ENCODE measurements around the gene MPZL3. TPM values are rescaled to one million over a fixed set of nuclear protein-coding genes. Genes with fewer than 3 reads are reported as not detected.

The MPZL3 gene, protein sequence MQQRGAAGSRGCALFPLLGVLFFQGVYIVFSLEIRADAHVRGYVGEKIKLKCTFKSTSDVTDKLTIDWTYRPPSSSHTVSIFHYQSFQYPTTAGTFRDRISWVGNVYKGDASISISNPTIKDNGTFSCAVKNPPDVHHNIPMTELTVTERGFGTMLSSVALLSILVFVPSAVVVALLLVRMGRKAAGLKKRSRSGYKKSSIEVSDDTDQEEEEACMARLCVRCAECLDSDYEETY
- total RNA-seq = 10 to 100 TPM; 24.5 to 29.8 TPM

DNA sequence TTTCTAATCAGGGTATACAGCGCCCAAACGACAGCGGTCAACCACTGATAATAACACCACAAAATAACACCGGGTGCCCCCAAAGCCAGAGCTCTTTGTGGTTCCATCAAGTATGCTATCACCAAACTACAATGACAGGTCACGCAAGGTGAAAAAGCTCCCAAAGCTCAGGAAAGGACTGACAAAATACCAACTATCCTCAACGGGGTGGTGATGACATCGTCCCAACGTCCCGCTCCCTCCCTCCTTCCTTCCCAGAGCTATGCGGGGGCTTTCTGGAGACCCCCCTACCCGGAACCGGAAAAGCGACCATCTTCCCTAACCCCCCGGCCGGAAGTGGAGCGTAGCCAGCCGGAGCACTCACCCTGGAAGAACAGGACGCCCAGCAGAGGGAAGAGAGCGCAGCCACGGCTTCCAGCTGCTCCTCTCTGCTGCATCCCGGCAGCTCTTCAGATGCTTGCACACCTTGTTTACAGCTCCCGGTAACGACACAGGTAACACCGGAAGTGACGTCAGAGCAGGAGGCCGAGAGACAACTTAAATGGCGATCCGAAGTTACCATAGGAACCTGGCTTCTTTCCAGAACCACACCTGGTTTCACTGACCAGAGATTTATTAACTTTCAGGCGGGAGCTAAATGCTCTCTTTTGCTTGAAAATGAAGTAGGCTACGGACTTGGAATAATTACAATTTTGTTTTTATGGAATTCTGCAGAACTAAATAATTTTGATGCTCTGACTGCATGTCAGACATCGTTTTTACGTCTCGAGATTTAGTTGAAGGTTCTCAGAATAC, at the start of gene MPZL3:
TSS of gene MPZL3 (minus strand) at position 508 of the 795 bp plus-strand sequence. CDS start at position 437, 71 bp downstream.
- ATAC-seq (ENCODE audit: low read depth) (peak; percentile 71), DNase-seq (peak; percentile 83)
- Mint-ChIP-seq H3K4me1 (peaks cover 30% of the 10 kb centered on the region), H3K4me3 (peak within 1 kb of the TSS; percentile 95), H3K9me3 (no peaks in the 10 kb centered on the region), H3K36me3 (peaks cover 12% of the 10 kb centered on the region), H3K27ac (peak within 1 kb of the TSS; percentile 98), H3K27me3 (no peaks in the 10 kb centered on the region)
- POLR2A ChIA-PET = interaction anchor here (0.9 to 3.1 kb wide), 22 partner anchors 10 to 184 kb away, joined by 3 to 39 read pairs (median 5); partner anchors contain the start of genes CD3D, CD3E, CD3G and JAML

DNA sequence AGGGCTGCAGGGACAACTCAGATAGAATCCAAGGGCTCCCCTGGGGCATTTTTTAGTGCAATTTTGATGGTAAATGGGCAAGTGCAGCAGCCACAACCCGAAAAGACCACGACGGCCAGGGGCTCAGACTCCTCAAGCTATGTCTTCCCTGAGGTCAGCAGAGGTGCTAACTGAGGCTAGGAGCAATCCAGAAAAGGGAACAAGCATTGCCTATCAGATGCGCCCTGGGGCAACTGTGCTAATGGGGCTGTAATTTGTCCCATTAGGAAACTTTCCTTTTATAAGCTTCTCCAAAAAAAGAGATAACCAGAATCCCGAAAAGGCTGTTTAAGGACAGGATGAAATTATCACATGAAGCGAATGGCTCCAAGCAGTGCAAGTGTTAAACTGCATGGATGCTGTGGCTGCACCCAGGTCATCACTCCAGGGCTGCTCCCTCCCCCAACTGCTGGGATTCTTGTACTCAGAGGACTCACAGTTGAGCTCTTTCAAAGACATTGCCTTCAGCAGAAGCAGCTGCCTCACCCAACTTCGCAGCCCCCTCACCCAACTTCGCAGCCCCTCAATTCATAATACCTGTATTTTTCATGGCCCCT, 49.5 kb upstream of the MPZL3 start:
- Mint-ChIP-seq H3K27ac (no peak overlapping the region), H3K27me3 (no peaks in the 10 kb centered on the region), H3K4me1 (peaks cover 31% of the 10 kb centered on the region), H3K4me3 (no peak overlapping the region), H3K9me3 (no peaks in the 10 kb centered on the region), H3K36me3 (peaks cover 16% of the 10 kb centered on the region)
- DNase-seq = no peak
- POLR2A ChIA-PET = interaction anchor here (0.5 to 1.5 kb wide), 2 partner anchors 17 to 801 kb away, joined by 4 read pairs; no protein-coding TSS in a partner anchor
- no peak for ATAC-seq (ENCODE audit: low read depth)

DNA sequence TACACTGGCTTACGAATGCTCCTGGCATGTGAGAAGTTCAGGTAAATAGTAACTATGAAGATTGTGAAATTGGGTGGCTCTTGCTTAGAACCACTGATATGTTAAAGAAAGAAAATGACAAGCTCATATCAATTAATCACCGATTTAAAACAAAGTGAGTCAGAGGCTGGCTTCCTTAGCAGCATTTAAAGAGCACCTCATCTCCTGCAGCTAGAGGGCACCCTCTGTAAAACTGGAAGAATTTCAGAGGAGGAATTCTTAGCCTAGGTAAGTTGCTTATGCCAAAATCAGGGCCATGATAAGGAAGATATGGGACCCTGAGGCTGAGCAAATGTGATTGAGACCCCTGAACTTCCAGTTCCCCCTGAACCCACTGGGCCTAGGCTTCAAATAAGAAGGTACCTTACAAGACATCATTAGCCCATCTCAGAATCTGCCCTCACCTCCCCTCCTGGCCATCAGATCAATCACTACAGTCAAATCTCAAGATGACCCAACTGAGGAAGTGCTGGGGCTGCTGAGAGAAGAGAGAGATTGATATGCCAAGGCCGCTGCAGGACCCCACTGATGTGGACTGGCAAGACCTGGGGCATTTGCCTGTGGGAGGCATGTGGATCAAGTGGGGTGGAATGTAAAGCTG, 43.8 kb upstream of the MPZL3 start:
- Mint-ChIP-seq H3K9me3 (no peaks in the 10 kb centered on the region), H3K4me3 (no peak overlapping the region), H3K36me3 (no peaks in the 10 kb centered on the region), H3K27me3 (peaks cover 2% of the 10 kb centered on the region), H3K27ac (peak overlapping the region; percentile 62), H3K4me1 (peaks cover 21% of the 10 kb centered on the region)
- ATAC-seq (ENCODE audit: low read depth) (peak; percentile 69), DNase-seq (no peak)
- POLR2A ChIA-PET = interaction anchor here (0.6 to 1.8 kb wide), 6 partner anchors 9 to 111 kb away, joined by 3 to 16 read pairs (median 4); partner anchors contain the start of genes CD3D, CD3E, JAML and UBE4A

DNA sequence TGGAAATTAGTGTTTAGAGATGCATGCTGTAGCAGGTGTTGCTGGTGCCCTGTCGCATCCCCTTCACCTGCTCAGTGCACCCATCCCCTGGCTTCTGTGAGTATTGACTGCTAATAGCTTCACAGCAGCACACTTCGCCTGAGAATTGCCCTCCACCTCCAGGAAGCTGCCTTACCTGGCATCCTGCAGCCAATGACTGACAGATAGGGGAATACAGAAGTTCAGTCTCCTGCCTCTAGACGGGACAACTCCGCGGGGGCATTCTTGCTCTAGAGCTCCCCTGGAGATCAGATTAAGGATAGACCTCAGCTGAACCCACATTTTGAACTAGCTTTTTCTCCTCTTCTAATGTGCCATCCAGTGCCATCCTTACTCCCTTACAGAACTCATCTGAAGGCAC, 43.0 kb upstream of the MPZL3 start:
- POLR2A ChIA-PET = interaction anchor here (0.6 to 1.8 kb wide), 6 partner anchors 10 to 110 kb away, joined by 3 to 16 read pairs (median 4); partner anchors contain the start of genes CD3D, CD3E, JAML and UBE4A
- Mint-ChIP-seq H3K9me3 (no peaks in the 10 kb centered on the region), H3K36me3 (no peaks in the 10 kb centered on the region), H3K27me3 (peaks cover 2% of the 10 kb centered on the region), H3K4me1 (peaks cover 21% of the 10 kb centered on the region), H3K4me3 (no peak overlapping the region), H3K27ac (no peak overlapping the region)
- ATAC-seq (ENCODE audit: low read depth) = no peak
- no peak for DNase-seq

DNA sequence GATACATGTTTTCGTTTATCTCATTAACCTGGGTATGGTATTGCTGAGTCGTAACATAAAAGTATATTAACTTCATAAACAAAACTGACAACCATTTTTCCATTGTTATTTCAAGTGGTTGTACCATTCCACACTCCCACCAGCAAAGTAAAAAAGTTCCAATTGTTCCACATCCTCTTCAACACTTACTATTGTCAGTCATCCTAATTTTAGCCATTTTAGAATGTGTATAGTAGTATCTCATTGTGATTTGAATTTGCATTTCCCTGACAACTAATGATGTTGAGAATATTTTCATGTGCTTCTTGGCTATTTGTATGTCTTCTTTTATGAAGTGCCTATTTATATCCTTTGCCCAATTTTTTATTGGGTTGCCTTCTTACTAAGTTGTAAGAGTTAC, 41.9 kb upstream of the MPZL3 start:
- Mint-ChIP-seq H3K9me3 (peaks cover 2% of the 10 kb centered on the region), H3K27me3 (peaks cover 2% of the 10 kb centered on the region), H3K27ac (no peak overlapping the region), H3K4me1 (peaks cover 20% of the 10 kb centered on the region), H3K4me3 (no peak overlapping the region), H3K36me3 (peaks cover 5% of the 10 kb centered on the region)
- POLR2A ChIA-PET = no interaction called here
- DNase-seq (no peak), ATAC-seq (ENCODE audit: low read depth) (no peak)

DNA sequence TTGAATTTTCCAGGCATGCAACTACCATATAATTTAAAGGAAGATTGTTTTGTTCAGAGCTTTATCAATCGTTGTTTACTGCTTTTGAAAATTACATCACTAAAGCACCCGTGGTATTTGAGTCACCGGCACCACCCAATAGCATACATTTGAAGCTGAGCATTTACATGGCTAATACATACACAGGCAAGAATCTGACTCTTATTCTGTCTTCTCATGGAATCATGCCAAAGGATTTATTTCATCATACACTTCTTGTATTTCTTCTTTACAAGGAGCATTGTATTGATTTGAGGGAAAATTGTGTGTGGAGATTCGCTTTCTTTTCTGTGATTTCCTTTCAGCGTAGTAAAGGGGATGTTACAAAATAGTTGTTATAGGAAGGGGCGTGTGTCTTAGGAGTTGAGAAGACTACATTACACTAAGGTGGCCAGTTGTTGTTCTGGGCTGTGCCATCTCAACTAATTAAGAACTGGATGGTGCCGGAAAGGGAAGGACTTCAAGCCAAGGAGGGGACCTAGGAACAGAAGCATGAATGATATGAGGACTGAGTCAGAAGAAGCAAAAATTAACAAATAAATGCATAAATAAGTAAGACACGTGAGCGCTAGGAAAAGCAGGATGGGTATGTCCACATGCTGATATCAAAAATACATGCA, 39.4 kb upstream of the MPZL3 start:
- no peak overlapping the region for H3K4me3 Mint-ChIP-seq

DNA sequence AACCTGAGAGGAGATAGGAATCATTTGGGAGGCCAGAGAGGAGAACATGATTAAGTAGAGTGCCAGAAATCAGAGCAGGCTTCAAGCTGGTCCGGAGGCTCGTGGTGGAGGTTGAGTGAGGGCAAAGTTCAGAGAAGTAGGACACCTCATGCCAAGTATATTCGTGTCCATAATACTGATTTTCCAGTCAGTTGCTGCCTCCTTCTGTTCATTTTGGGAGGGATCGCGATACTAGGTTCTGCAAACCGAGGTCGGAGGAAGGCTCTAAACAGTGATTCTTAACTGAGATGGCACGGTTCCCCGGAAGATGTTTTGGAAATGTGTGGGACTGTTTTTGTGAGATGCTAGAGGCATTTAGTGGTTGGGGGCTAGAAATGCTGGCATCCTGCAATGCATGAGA, 38.8 kb upstream of the MPZL3 start:
- no peak overlapping the region for H3K4me3 Mint-ChIP-seq
- H3K36me3 Mint-ChIP-seq = peaks cover 6% of the 10 kb centered on the region
- H3K4me1 Mint-ChIP-seq = peaks cover 16% of the 10 kb centered on the region
- DNase-seq (no peak), ATAC-seq (ENCODE audit: low read depth) (peak; percentile 79)
- peaks cover 2% of the 10 kb centered on the region for H3K27me3 Mint-ChIP-seq
- peaks cover 2% of the 10 kb centered on the region for H3K9me3 Mint-ChIP-seq
- POLR2A ChIA-PET = interaction anchor here (0.9 to 2.0 kb wide), 2 partner anchors 83 to 89 kb away, joined by 3 to 11 read pairs; no protein-coding TSS in a partner anchor
- H3K27ac Mint-ChIP-seq = peak overlapping the region; percentile 7

More for the DNA sequence above, 39.4 kb upstream of the MPZL3 start:
- DNase-seq = no peak
- peaks cover 20% of the 10 kb centered on the region for H3K4me1 Mint-ChIP-seq
- ATAC-seq (ENCODE audit: low read depth) = no peak
- POLR2A ChIA-PET = interaction anchor here (0.7 to 2.0 kb wide), 3 partner anchors 82 to 93 kb away, joined by 3 to 11 read pairs (median 3); no protein-coding TSS in a partner anchor
- peaks cover 5% of the 10 kb centered on the region for H3K36me3 Mint-ChIP-seq
- no peak overlapping the region for H3K27ac Mint-ChIP-seq
- H3K9me3 Mint-ChIP-seq = peaks cover 2% of the 10 kb centered on the region
- peaks cover 2% of the 10 kb centered on the region for H3K27me3 Mint-ChIP-seq

DNA sequence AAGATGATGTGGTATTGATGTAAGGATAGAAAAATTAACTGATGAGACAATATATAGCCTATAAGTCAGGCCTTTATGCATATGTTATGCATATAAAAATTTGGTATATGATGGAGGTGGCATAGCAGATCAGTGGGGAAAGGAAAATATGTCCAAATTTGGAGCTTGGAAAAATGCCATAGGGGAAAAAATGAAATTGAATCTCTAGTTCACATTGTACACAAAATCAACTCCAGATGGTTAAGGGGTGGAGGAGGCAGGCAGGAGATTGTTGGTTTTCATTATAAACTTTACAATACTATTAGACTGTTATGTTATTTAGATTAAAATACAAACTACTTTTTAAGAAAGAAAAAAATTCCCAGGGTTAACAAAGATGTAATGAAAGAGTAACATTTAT, 37.2 kb upstream of the MPZL3 start:
- no peak for ATAC-seq (ENCODE audit: low read depth)
- Mint-ChIP-seq H3K36me3 (peaks cover 7% of the 10 kb centered on the region), H3K4me1 (peaks cover 14% of the 10 kb centered on the region), H3K4me3 (no peak overlapping the region), H3K27ac (no peak overlapping the region), H3K27me3 (no peaks in the 10 kb centered on the region), H3K9me3 (peaks cover 2% of the 10 kb centered on the region)
- POLR2A ChIA-PET = interaction anchor here (0.6 kb wide), 1 partner anchor 55 kb away, joined by 3 read pairs; the partner anchor contains the start of gene CD3G
- no peak for DNase-seq

DNA sequence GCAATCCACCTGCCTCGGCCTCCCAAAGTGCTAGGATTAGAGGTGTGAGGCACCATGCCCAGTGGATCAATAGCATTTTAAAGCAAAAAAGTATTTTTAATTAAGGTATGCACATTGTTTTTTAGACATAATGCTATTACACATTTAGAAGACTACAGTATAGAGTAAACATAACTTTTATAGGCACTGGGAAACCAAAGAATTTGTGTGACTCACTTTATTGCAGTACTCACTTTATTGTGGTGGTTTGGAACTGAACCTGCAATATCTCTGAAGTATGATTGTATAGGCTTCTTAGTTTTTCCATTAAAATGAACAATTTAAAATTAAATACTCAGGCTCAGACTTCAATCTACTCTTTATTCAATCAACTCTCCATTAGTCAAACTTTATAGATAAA, 34.8 kb upstream of the MPZL3 start:
- Mint-ChIP-seq H3K9me3 (peaks cover 2% of the 10 kb centered on the region), H3K27me3 (no peaks in the 10 kb centered on the region), H3K36me3 (peaks cover 7% of the 10 kb centered on the region), H3K27ac (no peak overlapping the region), H3K4me1 (peaks cover 34% of the 10 kb centered on the region), H3K4me3 (no peak overlapping the region)
- DNase-seq (no peak), ATAC-seq (ENCODE audit: low read depth) (no peak)
- POLR2A ChIA-PET = no interaction called here

DNA sequence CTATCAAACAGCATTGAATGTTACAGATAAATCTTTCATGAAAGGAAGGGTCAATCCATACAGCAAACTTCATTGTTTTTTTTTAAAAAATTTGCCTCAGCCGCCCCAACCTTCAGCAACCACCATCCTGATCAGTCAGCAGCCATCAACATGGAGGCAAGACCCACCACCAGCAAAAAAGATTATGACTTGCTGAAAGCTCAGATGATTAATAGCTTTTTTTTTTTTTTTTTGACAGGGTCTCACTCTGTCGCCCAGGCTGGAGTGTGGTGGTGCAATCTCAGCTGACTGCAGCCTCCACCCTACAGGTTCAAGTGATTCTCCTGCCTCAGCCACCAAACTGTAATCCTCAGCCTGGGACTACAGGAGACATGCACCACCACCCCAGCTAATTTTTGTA, 34.4 kb upstream of the MPZL3 start:
- H3K27ac Mint-ChIP-seq = no peak overlapping the region
- DNase-seq = no peak
- no peaks in the 10 kb centered on the region for H3K27me3 Mint-ChIP-seq
- POLR2A ChIA-PET = no interaction called here
- peaks cover 33% of the 10 kb centered on the region for H3K4me1 Mint-ChIP-seq
- peaks cover 7% of the 10 kb centered on the region for H3K36me3 Mint-ChIP-seq
- no peak overlapping the region for H3K4me3 Mint-ChIP-seq
- no peak for ATAC-seq (ENCODE audit: low read depth)
- peaks cover 2% of the 10 kb centered on the region for H3K9me3 Mint-ChIP-seq

DNA sequence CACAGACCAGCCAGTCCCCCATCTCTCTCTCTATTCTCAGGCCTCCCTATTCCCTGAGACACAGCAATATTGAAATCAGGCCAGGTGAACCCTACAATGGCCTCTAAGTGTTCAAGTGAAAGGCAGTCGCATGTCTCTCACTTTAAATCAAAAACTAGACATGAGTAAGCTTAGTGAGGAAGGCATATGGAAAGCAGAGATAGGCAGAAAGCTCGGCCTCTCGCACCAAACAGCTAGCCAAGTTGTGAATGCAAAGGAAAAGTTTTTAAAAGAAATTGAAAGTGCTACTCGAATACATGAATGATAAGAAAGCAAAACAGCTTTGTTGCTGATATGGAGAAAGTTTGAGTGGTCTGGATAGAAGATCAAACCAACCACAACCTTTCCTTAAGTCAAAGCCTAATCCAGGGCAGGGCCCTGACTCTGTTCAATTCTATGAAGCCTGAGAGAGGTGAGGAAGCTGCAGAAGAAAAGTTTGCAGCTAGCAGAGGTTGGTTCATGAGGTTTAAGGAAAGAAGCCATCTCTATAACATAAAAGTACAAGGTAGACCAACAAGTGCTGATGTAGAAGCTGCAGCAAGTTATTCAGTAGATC, 31.7 kb upstream of the MPZL3 start:
- Mint-ChIP-seq H3K36me3 (peaks cover 2% of the 10 kb centered on the region), H3K4me3 (peak overlapping the region; percentile 59), H3K27ac (peak overlapping the region; percentile 81), H3K4me1 (peaks cover 36% of the 10 kb centered on the region), H3K27me3 (no peaks in the 10 kb centered on the region), H3K9me3 (no peaks in the 10 kb centered on the region)
- ATAC-seq (ENCODE audit: low read depth) = peak; percentile 57
- DNase-seq = no peak
- POLR2A ChIA-PET = interaction anchor here (0.5 to 2.1 kb wide), 8 partner anchors 17 to 85 kb away, joined by 4 to 13 read pairs (median 6); partner anchors contain the start of genes CD3E and MPZL2

DNA sequence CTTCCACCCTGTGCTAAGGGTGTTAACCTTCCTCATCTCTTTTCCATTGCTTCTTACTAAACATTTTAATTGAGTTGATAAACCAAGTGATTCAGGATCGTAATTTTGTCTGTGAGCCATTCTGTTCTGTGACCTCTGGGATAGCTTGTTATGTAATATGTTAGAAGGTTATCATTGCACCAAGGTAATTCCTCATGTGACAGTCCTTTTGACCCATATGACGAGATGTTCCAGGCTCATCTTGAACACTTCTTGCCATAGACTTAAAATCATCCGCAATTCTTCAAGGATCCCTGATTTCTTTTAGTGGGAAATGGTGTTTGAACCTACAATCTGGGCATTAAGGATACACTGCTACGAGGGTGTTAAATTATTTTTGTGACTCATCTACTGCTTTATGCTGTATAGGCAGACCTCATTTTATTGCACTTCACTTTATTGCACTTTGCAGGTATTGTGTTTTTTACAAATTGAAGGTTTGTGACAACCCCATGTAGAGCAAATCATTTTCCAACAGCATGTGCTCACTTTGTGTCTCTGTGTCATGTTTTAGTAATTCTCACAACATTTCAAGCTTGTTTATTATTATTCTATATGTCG, 31.0 kb upstream of the MPZL3 start:
- peaks cover 2% of the 10 kb centered on the region for H3K36me3 Mint-ChIP-seq
- no peak for ATAC-seq (ENCODE audit: low read depth)
- no peaks in the 10 kb centered on the region for H3K9me3 Mint-ChIP-seq
- POLR2A ChIA-PET = interaction anchor here (0.8 to 2.1 kb wide), 7 partner anchors 19 to 84 kb away, joined by 3 to 13 read pairs (median 5); partner anchors contain the start of genes CD3E, MPZL2 and UBE4A
- H3K27ac Mint-ChIP-seq = peak overlapping the region; percentile 81
- no peak for DNase-seq
- H3K4me3 Mint-ChIP-seq = no peak overlapping the region
- H3K27me3 Mint-ChIP-seq = no peaks in the 10 kb centered on the region
- H3K4me1 Mint-ChIP-seq = peaks cover 36% of the 10 kb centered on the region

Measured in activated naive CD8-positive, alpha-beta T cell treated with anti-CD3 and anti-CD28 coated beads, Interleukin-2, amount 10 ng/mL, durations not matched to agents 7 days and 5 days (primary cell).